Ovary (tissue), 3 donors: ENCODE results near the gene CCDC86.

Experiments
- EP300 ChIP-seq: sonication (generic); formaldehyde crosslinking; IDR thresholded peaks from one replicate; pipeline ENCODE4 v1.6.1; 2017; ENCODE audit warnings: antibody characterized with exemption
- POLR2A ChIP-seq: fragments of 450-650 bp; IDR thresholded peaks from one replicate; pipeline ENCODE4 v1.6.1; 2017; ENCODE audit warnings: antibody characterized with exemption, mild to moderate bottlenecking, moderate library complexity
- TF ChIP-seq, protein P1 (sequence below), 3 donors: fragments of 450-650 bp in 2 of 3; fragments of 200-600 bp in 1 of 3; IDR thresholded peaks; one replicate each; pipeline versions ENCODE4 v1.5.1 to v1.8.0; 2016 to 2022; ENCODE audit warnings: antibody characterized with exemption in 3 of 3, mild to moderate bottlenecking in 1 of 3
- donor health status: DM: no; HTN: no; CAD: no.

DNA sequence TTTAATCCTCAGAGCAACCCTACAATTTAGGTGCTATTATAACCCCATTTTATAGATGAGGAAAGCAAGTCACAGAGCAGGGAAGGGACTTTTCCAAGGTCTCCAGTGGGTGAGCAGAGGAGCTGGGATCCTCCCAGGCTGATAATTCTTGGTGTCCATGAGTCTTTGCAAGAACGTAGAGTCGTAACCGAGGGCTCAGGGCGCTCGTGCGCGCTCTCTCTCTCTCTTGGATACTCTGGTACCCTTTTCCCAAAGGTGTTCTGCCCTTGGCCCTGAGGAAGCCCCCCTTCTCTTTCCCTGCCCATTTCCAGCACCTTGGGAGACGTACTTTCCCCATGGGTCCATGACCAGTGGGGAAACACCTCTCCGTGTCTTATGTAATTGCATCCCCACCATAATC lies 20.3 kb downstream of the CCDC86 start:
- TF ChIP-seq POLR2A (no peak), EP300 (no peak)
- TF ChIP-seq, protein P1, sequence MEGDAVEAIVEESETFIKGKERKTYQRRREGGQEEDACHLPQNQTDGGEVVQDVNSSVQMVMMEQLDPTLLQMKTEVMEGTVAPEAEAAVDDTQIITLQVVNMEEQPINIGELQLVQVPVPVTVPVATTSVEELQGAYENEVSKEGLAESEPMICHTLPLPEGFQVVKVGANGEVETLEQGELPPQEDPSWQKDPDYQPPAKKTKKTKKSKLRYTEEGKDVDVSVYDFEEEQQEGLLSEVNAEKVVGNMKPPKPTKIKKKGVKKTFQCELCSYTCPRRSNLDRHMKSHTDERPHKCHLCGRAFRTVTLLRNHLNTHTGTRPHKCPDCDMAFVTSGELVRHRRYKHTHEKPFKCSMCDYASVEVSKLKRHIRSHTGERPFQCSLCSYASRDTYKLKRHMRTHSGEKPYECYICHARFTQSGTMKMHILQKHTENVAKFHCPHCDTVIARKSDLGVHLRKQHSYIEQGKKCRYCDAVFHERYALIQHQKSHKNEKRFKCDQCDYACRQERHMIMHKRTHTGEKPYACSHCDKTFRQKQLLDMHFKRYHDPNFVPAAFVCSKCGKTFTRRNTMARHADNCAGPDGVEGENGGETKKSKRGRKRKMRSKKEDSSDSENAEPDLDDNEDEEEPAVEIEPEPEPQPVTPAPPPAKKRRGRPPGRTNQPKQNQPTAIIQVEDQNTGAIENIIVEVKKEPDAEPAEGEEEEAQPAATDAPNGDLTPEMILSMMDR (IDR thresholded peaks at IDR 0.05), result no peak
